Measurements from ENCODE around the gene MARVELD2.
A peak's percentile ranks its signal among the peaks of the same experiment; 100 is the strongest.
"Not testable (repeated sequence)": the region's sequence is repeated elsewhere in the genome, so short reads cannot be mapped to it uniquely, and the experiment has no call there.

MARVELD2 gene

GRCh38 chr5:69414885-69415583, at the start of gene MARVELD2:
Gene MARVELD2 (plus strand): TSS chr5:69415116. CDS start chr5:69419386, 4,270 bp downstream.
- Histone ChIP-seq H3K4me1 (no peaks in the 10 kb centered on the region), H3K4me2 (no peak within 1 kb of the TSS), H3K9ac (no peak within 1 kb of the TSS), H3K36me3 (peaks cover 69% of the 10 kb centered on the region), H3K27me3 (no peaks in the 10 kb centered on the region), H3K4me3 (no peak within 1 kb of the TSS), H3K9me3 (peaks cover 5% of the 10 kb centered on the region; the same call in 1 of the 2 replicates), H4K20me1 (no peaks in the 10 kb centered on the region), H3K27ac (no peak within 1 kb of the TSS)
- no peak for TF ChIP-seq Cebpa-rat (IDR thresholded peaks at IDR 0.05)

DNA sequence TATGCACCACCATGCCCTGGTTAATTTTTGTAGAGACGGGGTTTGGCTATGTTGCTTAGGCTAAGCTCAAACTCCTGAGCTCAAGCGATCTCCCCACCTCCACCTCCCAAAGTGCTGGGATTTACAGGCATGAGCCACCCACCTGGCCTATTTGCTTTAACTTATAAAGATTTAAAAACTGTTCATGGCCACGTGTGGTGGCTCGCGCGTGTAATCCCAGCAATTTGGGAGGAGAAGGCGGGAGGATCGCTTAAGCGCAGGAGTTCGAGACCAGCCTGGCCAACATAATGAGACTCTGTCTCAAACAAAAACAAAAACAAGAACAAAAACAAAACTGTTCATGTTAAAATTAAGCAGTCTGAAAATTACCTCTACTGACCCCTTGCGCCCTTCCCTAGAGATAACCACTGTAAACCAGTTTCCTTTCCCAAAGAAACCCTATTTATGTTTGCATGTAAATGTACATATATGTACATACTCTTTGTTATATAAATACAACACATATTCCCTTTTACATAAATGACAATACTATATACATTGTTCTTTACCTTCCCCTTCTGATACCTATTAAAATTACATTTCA, 47.1 kb upstream of the MARVELD2 start:
- peak overlapping the region; percentile 96 for H3K9ac ChIP-seq
- no peak for TF ChIP-seq Cebpa-rat (IDR thresholded peaks at IDR 0.05)
- no peaks in the 10 kb centered on the region for H3K27me3 ChIP-seq
- peak overlapping the region; percentile 74 for H3K4me3 ChIP-seq
- peaks cover 53% of the 10 kb centered on the region for H4K20me1 ChIP-seq
- H3K36me3 ChIP-seq: peaks cover 46% of the 10 kb centered on the region
- H3K9me3 ChIP-seq: no peaks in the 10 kb centered on the region
- H3K27ac ChIP-seq: peak overlapping the region; percentile 99; the same call in 1 of the 2 replicates
- H3K4me2 ChIP-seq: peak overlapping the region; percentile 70
- H3K4me1 ChIP-seq: peaks cover 37% of the 10 kb centered on the region

DNA sequence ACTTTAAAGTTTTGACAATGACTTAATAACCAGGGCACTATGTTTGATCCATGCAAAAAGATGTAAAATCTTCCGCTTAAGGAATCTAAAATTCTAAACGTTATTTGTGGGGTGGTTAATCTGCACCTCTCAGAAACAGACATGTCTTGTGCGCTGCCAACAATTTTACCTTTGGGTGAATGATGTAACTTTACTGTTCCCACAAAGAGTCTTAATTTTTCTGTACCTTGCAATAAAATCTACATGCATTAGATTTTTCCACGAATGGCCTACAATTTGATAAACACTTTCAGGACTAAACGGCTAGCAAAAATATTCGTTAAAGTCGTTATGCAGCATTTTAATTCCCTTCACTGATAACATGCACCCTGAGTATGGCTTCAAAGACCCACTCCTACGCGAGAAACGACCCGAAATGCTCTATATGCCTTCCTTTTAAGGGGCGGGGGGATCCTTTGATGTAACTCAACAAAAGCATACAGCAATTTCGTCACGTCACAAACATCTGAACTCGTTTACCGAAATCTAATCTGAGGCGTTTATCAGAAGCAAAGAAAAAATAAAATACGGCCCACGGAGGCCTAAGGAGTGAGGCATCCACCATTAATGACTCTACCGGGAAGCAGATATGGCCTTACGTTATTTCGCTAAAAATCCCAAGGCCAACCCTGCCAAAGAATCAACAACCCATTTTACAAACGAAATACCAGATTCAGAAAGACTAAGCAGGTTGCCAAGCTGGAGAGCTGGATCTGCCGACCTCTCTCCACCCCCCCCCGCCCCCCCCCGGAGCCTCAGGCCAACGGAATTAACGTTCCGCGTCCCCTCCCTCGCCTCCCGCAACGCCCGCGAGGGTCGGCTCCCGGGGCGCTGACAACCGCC, 46.2 kb upstream of the MARVELD2 start:
- H3K4me2 ChIP-seq: peak overlapping the region; percentile 70
- H3K9me3 ChIP-seq: no peaks in the 10 kb centered on the region
- no peak for TF ChIP-seq Cebpa-rat (IDR thresholded peaks at IDR 0.05)
- H3K4me1 ChIP-seq: peaks cover 37% of the 10 kb centered on the region
- peak overlapping the region; percentile 74 for H3K4me3 ChIP-seq
- peaks cover 37% of the 10 kb centered on the region for H3K36me3 ChIP-seq
- no peaks in the 10 kb centered on the region for H3K27me3 ChIP-seq
- H4K20me1 ChIP-seq: peaks cover 44% of the 10 kb centered on the region
- H3K9ac ChIP-seq: peak overlapping the region; percentile 96
- H3K27ac ChIP-seq: peak overlapping the region; percentile 99

GRCh38 chr5:69369340-69370121, 45.4 kb upstream of the MARVELD2 start, which contains the start of the genes AK6, RAD17 and TAF9:
Gene AK6 (minus strand): TSS chr5:69369520. CDS start chr5:69369490, 30 bp downstream.
Gene RAD17 (plus strand): TSS chr5:69369818. CDS start chr5:69372209, 2,391 bp downstream.
Gene TAF9 (minus strand): TSS chr5:69369520. CDS start chr5:69365737, 3,783 bp downstream.
- H4K20me1 ChIP-seq: peaks cover 36% of the 10 kb centered on the region
- H3K4me2 ChIP-seq: peak within 1 kb of the TSS; percentile 89
- H3K9ac ChIP-seq: peak within 1 kb of the TSS; percentile 96
- H3K9me3 ChIP-seq: no peaks in the 10 kb centered on the region
- no peaks in the 10 kb centered on the region for H3K27me3 ChIP-seq
- peak within 1 kb of the TSS; percentile 74 for H3K4me3 ChIP-seq
- peak within 1 kb of the TSS; percentile 99 for H3K27ac ChIP-seq
- TF ChIP-seq Cebpa-rat (IDR thresholded peaks at IDR 0.05): no peak
- H3K36me3 ChIP-seq: peaks cover 35% of the 10 kb centered on the region
- peaks cover 37% of the 10 kb centered on the region for H3K4me1 ChIP-seq

- not testable (repeated sequence) for H3K9me3 ChIP-seq, H3K27me3 ChIP-seq, H3K27ac ChIP-seq
- H4K20me1 ChIP-seq: peaks cover 28% of the 10 kb centered on the region
- peak overlapping the region; percentile 89 for H3K4me2 ChIP-seq
- peak overlapping the region; percentile 74 for H3K4me3 ChIP-seq
- peak overlapping the region; percentile 96 for H3K9ac ChIP-seq
- peaks cover 35% of the 10 kb centered on the region for H3K36me3 ChIP-seq
- H3K4me1 ChIP-seq: peaks cover 37% of the 10 kb centered on the region
Measured at GRCh38 chr5:69370335-69370734, 44.6 kb upstream of the MARVELD2 start.

GRCh38 chr5:69372394-69372793, 42.5 kb upstream of the MARVELD2 start:
- no peak overlapping the region for H3K27ac ChIP-seq
- no peaks in the 10 kb centered on the region for H3K9me3 ChIP-seq
- H3K27me3 ChIP-seq: no peaks in the 10 kb centered on the region
- peaks cover 7% of the 10 kb centered on the region for H4K20me1 ChIP-seq
- TF ChIP-seq Cebpa-rat (IDR thresholded peaks at IDR 0.05): no peak
- H3K4me1 ChIP-seq: peaks cover 34% of the 10 kb centered on the region
- no peak overlapping the region for H3K9ac ChIP-seq
- no peak overlapping the region for H3K4me3 ChIP-seq
- peaks cover 33% of the 10 kb centered on the region for H3K36me3 ChIP-seq
- no peak overlapping the region for H3K4me2 ChIP-seq

- no peaks in the 10 kb centered on the region for H4K20me1 ChIP-seq
- no peak overlapping the region for H3K9ac ChIP-seq
- H3K36me3 ChIP-seq: peaks cover 49% of the 10 kb centered on the region
- no peaks in the 10 kb centered on the region for H3K9me3 ChIP-seq
- no peaks in the 10 kb centered on the region for H3K27me3 ChIP-seq
- H3K4me2 ChIP-seq: no peak overlapping the region
- peaks cover 25% of the 10 kb centered on the region for H3K4me1 ChIP-seq
- H3K4me3 ChIP-seq: no peak overlapping the region
- no peak overlapping the region for H3K27ac ChIP-seq
- TF ChIP-seq Cebpa-rat (IDR thresholded peaks at IDR 0.05): no peak
Measured at GRCh38 chr5:69374911-69375446, 39.9 kb upstream of the MARVELD2 start.

DNA sequence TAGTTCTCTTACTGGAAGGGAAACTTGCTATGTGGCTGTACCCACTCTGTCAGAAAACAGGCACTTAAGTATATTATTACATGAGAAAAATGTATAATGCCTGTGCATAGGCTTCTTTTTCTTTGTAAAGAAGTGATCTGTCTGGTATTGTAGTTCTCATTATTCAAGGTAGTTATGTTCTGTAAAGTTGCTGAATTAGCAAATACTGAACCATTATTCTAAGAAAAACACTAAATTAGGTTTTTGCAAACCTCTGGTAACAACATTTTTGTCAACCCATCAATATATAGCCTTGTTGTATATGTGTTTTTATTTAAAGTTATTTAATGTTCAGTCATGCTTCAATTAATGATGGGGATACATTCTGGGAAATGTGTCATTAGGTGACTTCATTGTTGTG, 36.5 kb upstream of the MARVELD2 start:
- no peak for TF ChIP-seq Cebpa-rat (IDR thresholded peaks at IDR 0.05)
- Histone ChIP-seq H3K4me1 (no peaks in the 10 kb centered on the region), H3K36me3 (peaks cover 81% of the 10 kb centered on the region), H3K9me3 (no peaks in the 10 kb centered on the region), H4K20me1 (no peaks in the 10 kb centered on the region), H3K27me3 (no peaks in the 10 kb centered on the region), H3K4me3 (no peak overlapping the region), H3K27ac (no peak overlapping the region), H3K4me2 (no peak overlapping the region), H3K9ac (no peak overlapping the region)
